Measurements from ENCODE around the gene BCAN.
"Not testable (repeated sequence)": the region's sequence is repeated elsewhere in the genome, so short reads cannot be mapped to it uniquely, and the experiment has no call there.

BCAN gene

GRCh38 chr1:156616463-156616862, 25.5 kb upstream of the BCAN start:
- peak; percentile 63 for DNase-seq

- DNase-seq = peak; percentile 50
These were observed 22.9 kb upstream of the BCAN start, which contains the start of gene HAPLN2 for GRCh38 chr1:156618853-156619581. HAPLN2 (plus strand) TSS chr1:156619415; CDS start chr1:156623491, 4,076 bp downstream.

- no peak for DNase-seq
These were observed 22.3 kb upstream of the BCAN start for GRCh38 chr1:156619582-156619955.

GRCh38 chr1:156622581-156623297, 19.2 kb upstream of the BCAN start:
- no peak for DNase-seq

- DNase-seq = peak; percentile 82
These were observed 17.7 kb upstream of the BCAN start for GRCh38 chr1:156623946-156624813.

- DNase-seq = no peak
These were observed 17.0 kb upstream of the BCAN start for GRCh38 chr1:156624814-156625435.

GRCh38 chr1:156625436-156626078, 16.4 kb upstream of the BCAN start:
- peak; percentile 69 for DNase-seq

- DNase-seq = no peak
These were observed 15.9 kb upstream of the BCAN start for GRCh38 chr1:156626079-156626438.

- peak; percentile 71 for DNase-seq
These were observed 14.5 kb upstream of the BCAN start for GRCh38 chr1:156627313-156627880.

GRCh38 chr1:156629823-156630449, 12.0 kb upstream of the BCAN start:
- no peak for DNase-seq

GRCh38 chr1:156631152-156631551, 10.8 kb upstream of the BCAN start:
- not testable (repeated sequence) for DNase-seq

- DNase-seq = no peak
These were observed 9.6 kb upstream of the BCAN start for GRCh38 chr1:156632355-156632754.

- no peak for DNase-seq
These were observed 3.5 kb upstream of the BCAN start for GRCh38 chr1:156638189-156638985.

- DNase-seq = no peak
These were observed 2.3 kb upstream of the BCAN start for GRCh38 chr1:156639601-156640101.

- DNase-seq = no peak
These were observed 843 bp upstream of the BCAN start for GRCh38 chr1:156640842-156641706.

GRCh38 chr1:156642265-156643048, 540 bp downstream of the BCAN start:
- DNase-seq = no peak

- DNase-seq = no peak
These were observed 1.3 kb downstream of the BCAN start for GRCh38 chr1:156643049-156643777.

GRCh38 chr1:156643778-156644092, 1.8 kb downstream of the BCAN start:
- peak; percentile 88 for DNase-seq

All from hematopoietic multipotent progenitor cell treated with erythropoietin and hydrocortisone succinate and interleukin-3 and kit ligand, for 4 days (in vitro differentiated cells).